GM21529 (cell line): Measurements from ENCODE around the gene ZMAT5.

ENCODE experiments used
- ATAC-seq: cut with Tn5 transposase; IDR thresholded peaks from one replicate; pipeline ENCODE4 v1.9.1; 2021; ENCODE audit not compliant: unreplicated experiment

The ZMAT5 gene, protein sequence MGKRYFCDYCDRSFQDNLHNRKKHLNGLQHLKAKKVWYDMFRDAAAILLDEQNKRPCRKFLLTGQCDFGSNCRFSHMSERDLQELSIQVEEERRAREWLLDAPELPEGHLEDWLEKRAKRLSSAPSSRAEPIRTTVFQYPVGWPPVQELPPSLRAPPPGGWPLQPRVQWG

DNA sequence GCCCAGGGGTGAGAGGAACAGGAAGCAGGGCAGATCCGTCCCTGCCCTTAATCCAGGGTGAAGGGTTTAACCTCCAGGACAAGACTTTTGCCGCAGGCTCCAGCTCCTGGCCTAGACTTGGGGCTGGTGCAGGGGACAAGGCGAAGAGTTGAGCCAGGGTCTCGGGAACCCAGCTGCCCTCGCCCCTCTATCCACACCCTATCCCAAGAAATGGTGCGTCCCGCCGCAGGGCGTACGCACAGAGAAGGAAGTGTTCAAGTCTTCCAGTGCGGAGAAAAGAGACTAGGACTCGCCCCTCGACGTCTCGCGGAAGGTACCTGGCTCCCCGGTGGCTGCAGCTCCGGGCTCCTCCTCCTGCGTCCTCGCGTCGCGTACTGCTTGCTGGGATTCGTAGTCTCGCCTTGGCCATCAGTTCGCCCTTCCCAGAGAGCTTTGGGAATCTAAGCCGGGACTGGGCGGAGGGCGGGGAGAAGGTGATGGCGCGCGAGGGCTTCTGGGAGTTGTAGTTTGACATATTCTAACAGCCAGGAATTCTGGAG lies at the start of gene ZMAT5:
TSS of gene ZMAT5 (minus strand) at position 376 of the 539 bp plus-strand sequence. CDS start 18,463 bp downstream, outside the sequence.
- ATAC-seq: peak; percentile 91

GRCh38 chr22:29816539-29816938 lies 49.7 kb upstream of the ZMAT5 start:
- ATAC-seq: no peak

DNA sequence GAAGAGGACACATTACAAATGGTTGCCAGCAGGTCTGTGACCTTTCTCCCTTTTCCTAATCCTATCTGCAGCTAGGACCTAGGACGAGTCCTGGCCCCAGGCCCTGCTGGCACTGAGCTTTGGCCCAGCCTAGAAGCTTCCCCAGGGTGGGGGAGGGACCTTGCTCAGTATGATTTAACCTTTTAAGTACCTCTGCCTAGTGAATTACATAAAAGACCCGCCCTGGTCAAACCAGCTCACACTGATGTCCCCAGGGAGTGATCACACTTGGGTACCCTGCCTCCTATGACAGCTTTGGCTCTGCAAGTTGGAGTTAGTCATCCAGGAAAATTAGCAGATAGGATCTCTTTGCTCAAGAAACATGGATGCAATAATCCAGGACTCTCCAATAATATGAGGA lies 49.3 kb upstream of the ZMAT5 start:
- ATAC-seq: no peak

GRCh38 chr22:29815580-29815979 lies 48.8 kb upstream of the ZMAT5 start:
- ATAC-seq: no peak

DNA sequence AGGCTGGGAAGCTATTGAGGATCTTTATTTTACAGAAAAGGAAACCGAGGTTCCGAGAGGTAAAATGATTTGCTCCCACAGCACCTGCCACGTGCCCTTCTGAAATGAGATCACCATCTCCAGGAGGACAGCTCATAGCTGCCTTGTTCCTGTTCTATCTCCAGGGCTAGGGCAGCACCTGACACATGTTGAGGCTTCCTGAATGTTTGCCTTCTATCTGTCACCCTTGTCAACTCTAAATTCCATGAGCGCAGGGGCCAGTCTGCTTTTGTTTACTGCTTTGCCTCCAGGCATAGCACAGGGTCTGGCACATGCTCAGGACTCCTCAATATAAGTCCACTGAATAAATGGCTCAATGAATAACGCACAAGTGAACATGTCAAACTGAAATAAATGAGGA lies 47.2 kb upstream of the ZMAT5 start:
- no peak for ATAC-seq

DNA sequence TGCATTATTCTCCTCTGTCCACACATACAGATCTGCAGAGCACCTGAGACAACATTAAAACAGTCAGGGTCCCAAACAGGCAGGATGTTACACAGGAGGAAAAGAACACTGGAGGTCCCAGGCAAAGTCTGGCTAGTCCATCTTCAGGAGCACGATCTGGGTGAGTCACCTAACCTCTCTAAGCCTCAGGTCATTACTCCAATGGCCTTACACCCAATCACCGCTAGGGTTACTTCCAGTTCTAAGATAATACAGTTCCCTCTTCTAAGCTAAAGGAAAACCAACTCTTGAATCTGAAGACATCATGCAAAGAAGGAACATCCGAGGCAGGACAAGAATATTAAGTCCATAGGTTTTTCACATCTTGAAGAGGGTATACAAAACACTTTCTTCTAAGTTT lies 46.8 kb upstream of the ZMAT5 start:
- no peak for ATAC-seq

- ATAC-seq: no peak
Measured at GRCh38 chr22:29813126-29813525, 46.3 kb upstream of the ZMAT5 start.

DNA sequence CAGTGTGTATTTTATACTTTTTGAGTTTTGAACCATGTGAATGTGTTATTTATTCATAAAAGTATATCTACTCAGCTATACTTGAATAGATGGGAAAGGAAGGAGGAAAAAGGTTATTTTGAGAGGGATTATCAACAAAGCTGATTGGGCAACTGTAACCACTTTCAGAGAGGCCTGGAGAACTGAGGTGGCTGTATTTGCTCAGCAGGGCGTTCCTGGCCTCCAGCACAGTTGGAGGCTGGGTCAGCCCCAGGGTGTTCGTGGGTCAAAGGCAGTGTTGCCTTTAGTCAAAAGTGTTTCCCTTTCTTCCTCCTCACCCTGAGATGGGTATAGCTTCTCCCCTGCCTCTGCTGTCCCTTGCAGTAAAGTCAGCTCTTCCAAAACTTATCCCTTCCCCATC lies 44.6 kb upstream of the ZMAT5 start:
- ATAC-seq: no peak

DNA sequence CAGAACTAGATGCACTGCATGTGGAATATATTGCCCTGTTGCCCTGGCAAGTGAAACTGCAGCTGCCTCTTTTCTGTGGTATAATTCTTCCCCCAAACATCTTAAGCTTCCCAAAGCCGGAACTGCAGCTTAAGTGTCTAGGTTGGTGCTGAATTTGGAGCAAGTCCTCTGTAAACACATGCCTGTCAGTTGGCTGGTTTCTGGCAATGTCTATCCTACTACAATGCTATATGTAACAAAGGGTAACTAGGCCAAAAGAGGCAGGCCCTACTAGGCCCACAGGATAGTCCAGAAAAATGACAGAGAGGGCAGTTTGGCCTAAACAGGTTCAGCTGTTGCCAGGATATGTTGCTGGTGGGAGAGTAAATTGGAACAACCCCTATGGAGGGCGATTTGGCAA lies 43.4 kb upstream of the ZMAT5 start:
- ATAC-seq: no peak

- no peak for ATAC-seq
Measured at GRCh38 chr22:29806196-29806595, 39.4 kb upstream of the ZMAT5 start.

GRCh38 chr22:29804985-29805384 lies 38.2 kb upstream of the ZMAT5 start:
- ATAC-seq: no peak

GRCh38 chr22:29803190-29803589 lies 36.4 kb upstream of the ZMAT5 start:
- no peak for ATAC-seq

DNA sequence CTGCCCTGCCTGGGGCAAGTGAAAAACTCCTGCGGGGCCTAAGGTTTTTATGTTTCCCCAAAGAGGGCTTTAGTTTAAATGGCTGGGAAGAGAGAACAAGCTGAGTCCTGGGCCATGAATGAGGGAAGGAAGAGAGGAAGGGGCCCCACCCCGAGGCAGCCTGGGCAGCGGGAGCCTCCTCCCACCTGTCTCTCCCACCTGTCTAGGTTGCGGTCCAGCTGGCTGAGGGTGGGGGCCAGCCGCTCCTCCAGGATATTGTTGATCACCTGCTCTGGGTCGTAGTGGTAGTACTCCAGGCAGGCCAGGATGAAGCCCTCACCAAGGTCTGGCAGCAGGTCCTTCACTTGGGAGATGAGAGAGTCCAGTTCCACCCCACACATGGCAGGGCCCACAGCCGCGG lies 35.0 kb upstream of the ZMAT5 start:
- ATAC-seq: no peak

GRCh38 chr22:29801153-29801552 lies 34.3 kb upstream of the ZMAT5 start:
- no peak for ATAC-seq

GRCh38 chr22:29799217-29799680 lies 32.4 kb upstream of the ZMAT5 start:
- no peak for ATAC-seq

- no peak for ATAC-seq
Measured at GRCh38 chr22:29798801-29799200, 32.0 kb upstream of the ZMAT5 start.

DNA sequence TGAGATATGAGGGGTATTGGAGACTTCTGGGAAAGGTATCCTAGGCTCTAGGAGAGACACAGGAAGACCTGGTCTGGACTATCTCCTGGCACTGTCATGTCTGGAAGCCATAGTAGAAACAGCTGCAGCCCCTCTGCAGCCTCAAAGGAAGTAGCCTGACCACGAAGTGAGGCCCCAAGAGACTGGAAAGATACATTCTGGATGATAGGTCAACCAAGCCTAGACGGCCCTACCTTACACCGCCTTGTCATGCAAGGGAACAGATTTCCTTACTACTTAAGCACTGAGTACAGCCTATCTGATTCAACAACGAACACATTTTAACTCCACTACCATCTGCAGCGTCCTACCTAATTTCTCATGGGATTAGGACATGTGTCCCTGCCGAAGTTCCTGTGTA lies 31.5 kb upstream of the ZMAT5 start:
- no peak for ATAC-seq

- ATAC-seq: no peak
Measured at GRCh38 chr22:29797351-29797750, 30.5 kb upstream of the ZMAT5 start.

- no peak for ATAC-seq
Measured at GRCh38 chr22:29795663-29796062, 28.9 kb upstream of the ZMAT5 start.

DNA sequence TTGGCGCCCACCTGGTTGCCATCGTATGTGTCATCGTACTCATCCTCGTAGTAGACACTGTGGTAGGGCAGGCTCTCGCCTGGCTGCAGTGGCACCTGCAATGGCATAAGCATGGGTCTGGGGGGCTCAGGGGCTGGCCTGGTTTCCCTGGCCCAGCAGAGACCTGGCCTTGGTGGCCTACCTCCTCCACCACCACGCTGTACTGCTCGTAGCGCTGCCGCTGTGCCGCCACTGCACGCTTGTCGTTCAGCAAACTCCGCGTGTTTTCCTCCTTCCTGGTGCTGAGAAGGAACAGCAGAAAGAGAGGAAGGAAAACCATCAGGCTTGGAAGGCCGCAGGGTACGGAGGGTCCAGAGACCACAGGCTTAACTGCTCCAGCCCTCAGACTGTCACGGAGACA lies 26.6 kb upstream of the ZMAT5 start:
- no peak for ATAC-seq

GRCh38 chr22:29790061-29790460 lies 23.3 kb upstream of the ZMAT5 start:
- ATAC-seq: no peak

DNA sequence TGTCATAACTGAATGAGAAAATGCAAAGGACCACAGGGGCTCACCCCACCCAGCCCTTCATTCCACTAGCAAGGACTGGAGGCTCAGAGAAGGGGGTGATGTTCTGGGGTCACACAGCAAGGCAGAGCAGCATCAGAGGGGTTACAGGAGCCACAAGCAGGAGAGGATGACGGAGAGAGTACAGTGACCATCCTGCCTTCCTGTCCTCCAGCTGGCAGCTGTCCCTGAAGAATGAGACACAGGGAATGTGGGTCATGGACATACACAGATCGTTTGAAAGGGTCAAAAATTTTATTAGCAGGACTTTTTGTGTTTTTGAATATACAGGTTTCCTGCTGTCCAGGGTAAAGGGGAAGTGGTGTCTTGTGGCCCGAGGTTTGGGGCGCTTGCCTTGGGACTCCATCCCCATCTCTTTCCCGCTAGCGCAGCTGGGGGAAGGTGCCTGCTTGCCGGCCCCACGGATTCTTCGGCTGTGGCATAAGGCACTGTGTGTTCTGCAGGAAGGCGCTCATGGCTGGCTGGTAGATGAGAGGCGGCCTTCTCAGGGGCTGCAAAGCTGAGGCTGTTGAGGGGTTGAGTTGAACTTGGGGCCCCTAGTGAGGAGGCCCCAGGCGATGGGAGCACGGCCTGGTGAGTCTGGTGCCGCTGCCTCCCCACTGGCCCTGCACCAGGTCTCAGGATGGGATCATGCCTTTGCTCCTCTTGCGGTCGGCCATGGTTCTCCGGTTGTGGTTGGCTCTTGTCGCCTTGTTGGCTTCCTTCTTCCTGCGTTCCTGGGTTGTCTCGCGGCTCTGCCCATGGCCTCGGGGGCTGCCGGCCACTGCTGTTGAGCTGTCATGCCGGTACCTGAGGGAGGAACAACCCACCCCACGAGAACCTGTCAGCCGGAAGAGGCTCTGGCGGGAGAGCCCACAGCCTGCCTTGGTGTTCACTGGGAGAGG lies 21.8 kb upstream of the ZMAT5 start:
- ATAC-seq: no peak
